OCI-LY1 (cell line): Measurements from ENCODE around the gene LPAR1.

ENCODE experiments used
- H2AFZ ChIP-seq: fragments of 200-600 bp; sonication (generic), shearing (Covaris generic); 2 replicates; pipeline ENCODE4 v1.6.0; 2014; ENCODE audit warnings: antibody characterized with exemption, mild to moderate bottlenecking, low read length
- H3F3A ChIP-seq: fragments of 200-600 bp; sonication (generic), shearing (Covaris generic); 2 replicates; pipeline ENCODE4 v1.6.0; 2014; ENCODE audit warnings: mild to moderate bottlenecking, antibody characterized with exemption, low read length, moderate library complexity; ENCODE audit not compliant: insufficient read depth
- H3K27ac ChIP-seq: fragments of 200-600 bp; sonication (generic); 2 replicates; pipeline ENCODE4 v1.5.1; 2014; ENCODE audit warnings: low read length, mixed run types, mild to moderate bottlenecking, low read depth; ENCODE audit not compliant: poor library complexity, severe bottlenecking
- H3K27me3 ChIP-seq: fragments of 200-600 bp; sonication (generic); 2 replicates; pipeline ENCODE4 v1.6.0; 2014; ENCODE audit warnings: antibody characterized with exemption, mild to moderate bottlenecking, low read length, moderate library complexity; ENCODE audit not compliant: insufficient read depth
- H3K36me3 ChIP-seq: fragments of 200-600 bp; sonication (generic); 2 replicates; pipeline ENCODE4 v1.6.1; 2014; ENCODE audit warnings: mild to moderate bottlenecking, antibody characterized with exemption, low read length, moderate library complexity, mixed read lengths; ENCODE audit not compliant: insufficient read depth
- H3K4me1 ChIP-seq: fragments of 200-600 bp; sonication (generic); 2 replicates; pipeline ENCODE4 v1.5.1; 2014; ENCODE audit warnings: mild to moderate bottlenecking, low read length, moderate library complexity; ENCODE audit not compliant: insufficient read depth, severe bottlenecking
- H3K4me2 ChIP-seq: fragments of 200-600 bp; sonication (generic), shearing (Covaris generic); 2 replicates; pipeline ENCODE4 v1.6.1; 2014; ENCODE audit warnings: low read length
- H3K4me3 ChIP-seq: fragments of 200-600 bp; sonication (generic); 2 replicates; pipeline ENCODE4 v1.5.1; 2014; ENCODE audit warnings: low read length, low read depth, mild to moderate bottlenecking, mixed read lengths; ENCODE audit not compliant: poor library complexity, severe bottlenecking
- H3K79me2 ChIP-seq: fragments of 200-600 bp; shearing (Covaris generic); 2 replicates; pipeline ENCODE4 v1.6.1; 2016; ENCODE audit warnings: mixed run types, low read length, mixed read lengths; ENCODE audit not compliant: insufficient read depth
- H3K9ac ChIP-seq: fragments of 200-600 bp; sonication (generic), shearing (Covaris generic); 2 replicates; pipeline ENCODE4 v1.6.1; 2014; ENCODE audit warnings: mild to moderate bottlenecking, low read length, mixed read lengths
- H3K9me2 ChIP-seq: fragments of 200-600 bp; sonication (generic), shearing (Covaris generic); 2 replicates; pipeline ENCODE4 v1.6.1; 2014; ENCODE audit warnings: low read depth, mild to moderate bottlenecking, low read length, mixed read lengths
- H3K9me3 ChIP-seq: fragments of 200-600 bp; shearing (Covaris generic); 2 replicates; pipeline ENCODE4 v1.6.1; 2014; ENCODE audit warnings: low read length, mixed read lengths
- H4K20me1 ChIP-seq: fragments of 200-600 bp; sonication (generic), shearing (Covaris generic); 2 replicates; pipeline ENCODE4 v1.6.0; 2016; ENCODE audit warnings: mild to moderate bottlenecking, low read length; ENCODE audit not compliant: insufficient read depth
- CTCF ChIP-seq: fragments of 200-600 bp; sonication (generic), shearing (Covaris generic); IDR thresholded peaks from 2 replicates; pipeline ENCODE4 v1.5.1; 2017; ENCODE audit warnings: mild to moderate bottlenecking, antibody characterized with exemption, low read length, moderate library complexity, mixed read lengths
- EZH2 ChIP-seq: fragments of 200-600 bp; sonication (generic), shearing (Covaris generic); IDR thresholded peaks from 2 replicates; pipeline ENCODE4 v1.8.0; 2017; ENCODE audit warnings: borderline replicate concordance, mixed run types, mild to moderate bottlenecking, antibody characterized with exemption, low read length, moderate library complexity, mixed read lengths

LPAR1 gene

GRCh38 chr9:110975969-110976368 is 62.3 kb downstream of the LPAR1 start:
- Histone ChIP-seq H3F3A (no peaks in the 10 kb centered on the region), H3K9me3 (no peaks in the 10 kb centered on the region), H3K4me1 (no peaks in the 10 kb centered on the region), H3K27me3 (no peaks in the 10 kb centered on the region), H3K36me3 (no peaks in the 10 kb centered on the region), H3K9ac (no peak overlapping the region), H3K4me3 (no peak overlapping the region), H3K79me2 (no peaks in the 10 kb centered on the region), H3K4me2 (no peak overlapping the region), H4K20me1 (no peaks in the 10 kb centered on the region), H2AFZ (no peak overlapping the region), H3K9me2 (no peaks in the 10 kb centered on the region), H3K27ac (no peak overlapping the region)
- TF ChIP-seq EZH2 (no peak), CTCF (no peak)

DNA sequence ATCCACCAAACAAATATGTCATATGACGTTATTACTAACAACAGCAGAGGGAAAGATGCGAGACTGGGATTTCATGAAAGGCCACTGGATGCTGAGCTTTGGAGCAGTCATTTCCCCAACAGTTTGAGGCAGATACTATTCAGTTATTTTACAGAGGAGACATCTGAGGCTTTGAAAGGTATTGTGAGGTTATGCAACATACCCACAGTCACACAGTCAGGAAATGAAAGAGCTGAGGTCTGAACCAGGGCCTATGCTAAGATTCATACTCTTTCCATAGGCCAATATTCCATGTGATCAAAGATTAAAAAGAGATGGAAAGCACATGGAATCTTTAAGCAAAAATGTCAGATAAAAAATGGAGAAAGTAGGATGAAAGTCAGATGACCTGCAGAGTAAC is 63.0 kb downstream of the LPAR1 start:
- Histone ChIP-seq H3K4me3 (no peak overlapping the region), H4K20me1 (no peaks in the 10 kb centered on the region), H3K9me2 (no peaks in the 10 kb centered on the region), H3K27me3 (no peaks in the 10 kb centered on the region), H3K9ac (no peak overlapping the region), H3K4me1 (no peaks in the 10 kb centered on the region), H3K36me3 (no peaks in the 10 kb centered on the region), H3K27ac (no peak overlapping the region), H2AFZ (no peak overlapping the region), H3K4me2 (no peak overlapping the region), H3K79me2 (no peaks in the 10 kb centered on the region), H3K9me3 (no peaks in the 10 kb centered on the region), H3F3A (no peaks in the 10 kb centered on the region)
- no peak for TF ChIP-seq EZH2
- no peak for TF ChIP-seq CTCF

GRCh38 chr9:110971705-110972104 is 66.6 kb downstream of the LPAR1 start:
- Histone ChIP-seq H3K27ac (no peak overlapping the region), H4K20me1 (no peaks in the 10 kb centered on the region), H3K9me2 (no peaks in the 10 kb centered on the region), H3K9ac (no peak overlapping the region), H3K4me2 (no peak overlapping the region), H3K4me3 (no peak overlapping the region), H3K4me1 (no peaks in the 10 kb centered on the region), H3F3A (no peaks in the 10 kb centered on the region), H3K27me3 (no peaks in the 10 kb centered on the region), H3K9me3 (no peaks in the 10 kb centered on the region), H3K36me3 (no peaks in the 10 kb centered on the region), H3K79me2 (no peaks in the 10 kb centered on the region), H2AFZ (no peak overlapping the region)
- TF ChIP-seq CTCF (no peak), EZH2 (no peak)
